Medulla oblongata (tissue), 1 donor: Measurements from ENCODE around the gene ARHGEF2.
A peak's percentile ranks its signal among the peaks of the same experiment; 100 is the strongest.
"Not testable (repeated sequence)": the region's sequence is repeated elsewhere in the genome, so short reads cannot be mapped to it uniquely, and the experiment has no call there.

Source experiments
- DNase-seq: peaks from one replicate; pipeline ENCODE4 v3.0.0-alpha.2; 2015; ENCODE audit errors: extremely low spot score

The ARHGEF2 gene

GRCh38 chr1:155990005-155990739, 11.8 kb upstream of the ARHGEF2 start:
- peak; percentile 82 for DNase-seq

DNA sequence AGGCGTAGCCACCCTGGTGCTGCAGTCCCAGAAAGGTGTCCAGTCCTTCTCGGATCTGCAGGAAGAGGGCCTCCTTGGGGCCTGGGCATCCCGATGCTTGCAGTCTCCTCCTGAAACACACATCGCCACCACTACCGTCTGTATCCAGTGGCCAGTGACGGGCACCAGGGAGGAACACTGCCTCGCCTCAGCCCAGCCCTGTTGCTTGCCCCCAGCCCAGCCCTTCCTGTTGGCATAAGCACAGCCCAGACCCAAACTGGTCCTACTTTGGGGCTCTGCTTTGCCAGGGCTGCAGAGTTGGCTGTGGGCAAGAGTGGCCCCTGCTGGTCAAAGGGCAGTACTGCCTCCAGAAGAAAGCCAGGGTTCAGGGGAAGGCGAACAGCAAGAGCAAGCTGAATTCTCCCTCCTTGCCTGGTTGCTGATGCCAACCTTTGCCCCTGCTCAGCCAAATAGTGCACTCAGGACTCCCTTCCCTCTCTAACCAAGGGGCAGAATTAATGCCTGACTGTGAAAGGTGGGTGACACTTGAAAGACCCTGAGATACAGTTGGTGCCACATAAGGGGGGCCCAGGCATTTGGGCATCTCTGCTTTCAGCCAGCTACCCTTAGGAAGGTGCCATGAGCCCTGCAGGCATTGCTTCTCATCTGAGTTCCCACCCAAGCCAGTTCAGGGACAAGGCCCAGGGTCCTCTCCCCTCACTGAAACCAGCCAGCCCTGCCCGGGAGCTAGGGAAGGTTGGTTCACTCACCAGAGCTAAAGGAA, 11.1 kb upstream of the ARHGEF2 start:
- DNase-seq, result peak; percentile 89

GRCh38 chr1:155984903-155985645, 6.7 kb upstream of the ARHGEF2 start:
- DNase-seq, result not testable (repeated sequence)

DNA sequence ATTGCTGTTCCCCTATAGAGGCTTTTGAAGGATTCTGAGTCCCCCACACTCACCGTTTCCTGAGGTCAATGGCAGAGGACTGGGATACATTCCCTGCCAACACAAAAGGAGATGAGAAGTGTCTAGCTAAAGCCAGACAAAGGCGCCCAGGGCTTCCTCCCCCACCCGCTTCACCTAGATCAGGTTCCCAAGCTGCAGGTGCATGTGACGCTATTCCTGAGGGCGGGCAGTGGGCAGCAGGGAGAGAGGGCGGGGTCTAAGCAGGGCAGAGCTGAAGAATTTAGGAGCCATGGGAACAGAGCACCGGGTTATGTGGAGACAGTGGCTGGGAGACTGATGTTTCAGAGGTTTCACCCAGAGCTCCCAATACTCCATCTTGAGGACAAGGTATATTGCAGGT, 6.0 kb upstream of the ARHGEF2 start:
- no peak for DNase-seq

DNA sequence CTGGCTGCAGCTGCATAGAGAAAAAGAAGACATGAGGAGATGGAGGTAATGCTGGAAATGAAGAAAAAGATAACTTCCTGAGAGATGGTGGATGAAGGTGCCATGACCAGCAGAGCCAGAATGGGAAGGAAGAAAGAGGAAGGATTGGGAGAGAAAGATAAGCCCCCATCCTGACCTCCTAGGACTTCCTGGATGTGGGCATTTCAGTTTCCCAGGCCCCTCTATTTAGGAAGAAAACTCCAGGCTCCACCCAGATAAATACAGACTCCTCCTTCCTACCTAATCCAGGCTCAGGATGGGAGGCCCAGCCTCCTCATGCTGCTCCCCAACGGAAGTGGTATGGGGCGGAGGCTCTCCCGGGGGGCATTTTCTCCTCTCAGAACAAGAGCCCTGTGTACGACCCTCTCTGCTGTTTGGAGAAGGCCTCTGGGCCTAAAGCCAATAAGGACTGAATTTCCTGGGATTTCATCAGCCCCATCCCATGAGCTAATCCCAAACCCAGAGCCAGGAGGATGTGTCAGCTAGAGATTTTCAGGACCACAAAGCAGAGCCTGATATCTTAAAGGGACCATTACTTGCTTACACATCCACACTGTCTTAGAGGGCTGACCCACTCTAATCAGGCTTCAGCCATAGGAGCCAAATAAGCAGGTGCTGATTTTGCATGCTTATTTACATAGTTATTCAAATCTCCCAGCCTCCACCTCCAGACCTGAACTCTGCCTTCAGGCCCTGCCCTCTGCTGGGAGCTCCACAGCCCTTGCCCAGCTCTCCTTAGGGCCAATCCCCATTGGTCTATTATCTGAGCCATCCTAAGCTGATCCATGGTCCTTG, 5.1 kb upstream of the ARHGEF2 start:
- no peak for DNase-seq

GRCh38 chr1:155982106-155982505, 3.8 kb upstream of the ARHGEF2 start:
- no peak for DNase-seq

DNA sequence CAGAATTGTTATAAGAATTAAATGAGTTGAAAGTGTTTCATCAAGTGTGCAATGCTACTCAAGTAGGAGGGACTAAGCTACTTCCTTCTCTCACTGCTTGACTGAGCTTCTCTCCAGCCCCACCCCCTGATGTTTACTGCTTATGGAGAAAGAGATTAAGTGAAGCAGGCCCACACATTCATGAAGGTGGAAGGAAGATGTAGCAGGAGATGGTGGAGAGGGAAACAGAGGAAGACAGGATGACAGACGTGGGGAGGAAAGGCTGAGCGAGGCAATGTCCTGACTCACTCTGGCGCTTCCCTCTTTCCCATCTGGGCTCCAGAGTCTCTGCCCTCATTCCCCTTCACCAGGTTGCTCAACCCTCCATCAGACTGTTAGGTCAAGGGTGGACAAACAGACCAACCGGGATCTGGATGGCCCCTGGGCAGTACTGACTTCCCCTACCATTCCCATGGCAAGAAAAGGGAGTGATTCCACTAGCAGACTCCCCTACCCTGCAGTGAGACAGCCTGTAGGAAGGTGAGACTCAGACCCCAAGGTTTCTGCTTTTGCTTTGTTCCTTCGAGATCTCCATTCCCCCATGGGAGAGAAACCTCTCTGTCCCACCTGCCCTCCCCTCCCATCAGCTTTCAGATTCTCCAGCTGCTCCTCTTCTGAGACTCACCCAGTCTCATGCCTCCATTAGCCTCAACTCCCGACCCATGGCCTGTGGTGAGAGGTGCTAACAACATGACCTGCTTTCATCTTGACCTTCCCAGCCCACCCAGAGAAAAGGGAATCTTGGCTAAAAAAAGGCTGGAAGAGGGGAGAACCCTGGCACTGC, 3.1 kb upstream of the ARHGEF2 start:
- no peak for DNase-seq

GRCh38 chr1:155979597-155980343, 1.4 kb upstream of the ARHGEF2 start:
- DNase-seq, result no peak

DNA sequence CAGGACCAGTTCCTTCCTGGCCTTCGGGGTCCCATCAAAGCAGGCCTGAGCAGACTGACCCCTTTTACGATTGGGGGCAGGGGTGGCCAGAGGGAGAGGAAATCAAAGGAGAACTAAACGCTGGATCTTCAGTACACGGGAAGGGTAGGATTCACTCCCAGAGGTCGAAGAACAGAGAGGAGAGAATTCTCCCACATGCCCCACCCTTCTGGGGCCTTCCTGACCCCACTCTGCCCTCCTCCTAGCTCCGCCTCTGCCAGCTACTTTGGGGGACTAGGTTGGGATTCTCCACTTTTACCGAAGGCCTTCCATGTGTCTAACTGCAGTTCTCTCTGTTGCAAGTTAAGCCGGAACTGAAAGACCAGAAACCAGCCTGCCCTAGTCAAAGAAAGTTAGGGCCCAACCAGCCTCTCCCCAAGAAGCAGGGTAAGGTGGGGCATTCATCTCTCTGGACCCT, 654 bp upstream of the ARHGEF2 start:
- peak; percentile 42 for DNase-seq

DNA sequence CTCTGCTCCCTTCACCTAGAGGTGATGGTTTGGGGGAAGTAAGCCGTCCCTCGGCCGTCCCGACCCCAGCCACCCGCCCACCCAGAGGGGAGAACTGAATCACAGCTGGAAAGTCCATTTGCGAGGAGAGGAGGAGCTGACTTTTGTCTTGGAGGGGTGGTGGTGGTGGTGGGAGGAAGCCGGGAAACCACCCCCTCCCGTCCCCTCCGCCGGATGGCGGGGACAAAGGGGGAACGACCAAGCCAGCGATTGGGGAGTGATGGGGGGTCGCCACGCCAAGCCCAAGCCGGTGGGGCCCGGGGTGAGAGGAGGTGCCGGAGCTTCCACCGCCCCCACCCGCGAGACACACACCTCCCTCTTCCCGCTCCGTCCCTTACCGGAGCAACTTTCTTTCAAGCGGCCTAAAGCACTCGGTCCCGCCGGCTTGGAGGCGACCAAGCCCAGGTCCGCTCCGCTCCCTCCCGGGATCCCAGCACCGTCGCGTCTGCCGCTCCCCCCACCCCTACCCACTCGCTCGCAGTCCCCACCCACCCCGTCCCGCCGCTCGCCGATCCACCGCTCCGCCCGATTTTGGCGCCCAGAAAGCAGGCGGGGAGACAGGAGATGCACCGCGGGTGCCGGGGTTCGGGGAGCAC, 540 bp downstream of the ARHGEF2 start:
- no peak for DNase-seq

DNA sequence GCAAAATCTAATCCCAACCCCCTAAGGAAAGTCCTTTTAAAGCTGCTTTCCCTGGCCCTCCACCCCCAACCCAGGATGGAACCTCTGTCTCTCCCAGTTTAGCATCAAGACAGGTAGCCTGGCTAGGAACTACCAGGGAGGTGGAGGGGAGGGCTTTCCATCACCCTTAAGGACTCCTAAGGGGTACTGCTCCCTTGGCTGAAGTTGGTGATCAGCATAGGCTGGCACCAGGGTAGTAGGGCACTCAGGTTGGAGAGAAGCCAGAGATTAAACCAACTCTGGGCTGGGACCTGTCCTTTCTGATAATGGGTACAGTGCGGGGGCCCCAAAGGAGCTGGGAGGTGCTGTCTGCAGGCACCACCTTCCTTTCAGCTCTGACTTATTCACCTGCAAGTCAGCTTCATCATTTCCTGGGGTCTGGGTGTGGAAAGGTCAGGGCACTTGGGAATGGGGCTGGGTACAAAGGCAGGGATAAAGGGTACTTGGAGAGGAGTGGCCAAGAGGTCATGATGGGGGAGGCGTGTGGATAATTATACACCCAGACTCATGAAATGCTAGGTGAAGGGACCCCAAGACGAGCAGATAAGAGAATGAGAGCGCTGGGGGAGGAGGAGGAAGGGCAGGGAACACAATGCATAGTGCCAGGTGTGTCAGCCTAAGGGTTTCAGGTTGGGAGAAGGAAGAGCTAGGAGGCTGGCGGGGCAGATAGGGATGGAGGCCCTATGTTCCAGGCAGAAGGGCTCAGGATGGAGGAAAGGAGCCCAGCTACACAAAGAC, 1.2 kb downstream of the ARHGEF2 start:
- peak; percentile 9 for DNase-seq

DNA sequence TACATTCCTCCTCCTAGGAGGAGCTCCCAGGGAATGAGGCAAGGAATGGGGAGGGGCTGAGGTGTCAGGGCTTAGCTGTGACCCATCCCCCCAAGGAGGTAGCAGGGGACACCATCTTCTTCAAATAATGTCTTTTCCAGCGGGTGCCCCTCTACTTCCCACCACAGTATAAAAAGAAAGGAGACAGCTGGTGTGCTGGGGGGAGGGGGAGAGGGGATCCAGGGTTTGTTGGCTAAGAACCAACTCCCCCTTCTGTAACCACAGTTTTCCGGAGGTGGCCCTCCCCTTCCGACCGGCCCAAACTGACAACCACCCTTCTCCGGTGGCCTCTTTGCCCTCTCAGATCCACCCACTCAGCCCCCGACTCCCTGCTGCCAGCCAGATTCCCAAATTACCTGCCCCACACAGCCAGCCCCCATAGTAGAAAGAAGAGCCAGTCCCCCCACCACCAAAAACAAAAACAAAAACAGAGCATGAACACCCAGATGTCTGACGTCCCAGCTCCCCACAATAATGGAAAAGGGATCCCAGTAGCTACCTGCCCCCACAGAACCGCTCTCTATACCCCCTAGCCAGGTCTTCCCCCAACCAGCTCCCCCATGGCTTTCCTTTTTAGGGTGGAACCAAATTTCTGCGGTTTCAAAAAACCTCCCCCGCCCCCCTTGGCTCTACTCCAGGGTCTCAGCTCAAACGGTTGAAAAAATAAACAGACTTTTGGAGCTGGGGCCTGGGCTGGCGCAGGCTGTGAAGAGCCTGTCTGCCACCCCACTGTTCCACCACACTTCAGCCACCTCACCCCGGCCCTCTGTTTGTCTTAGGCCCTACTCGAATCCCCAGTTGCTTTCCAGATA, 2.1 kb downstream of the ARHGEF2 start:
- peak; percentile 54 for DNase-seq

DNA sequence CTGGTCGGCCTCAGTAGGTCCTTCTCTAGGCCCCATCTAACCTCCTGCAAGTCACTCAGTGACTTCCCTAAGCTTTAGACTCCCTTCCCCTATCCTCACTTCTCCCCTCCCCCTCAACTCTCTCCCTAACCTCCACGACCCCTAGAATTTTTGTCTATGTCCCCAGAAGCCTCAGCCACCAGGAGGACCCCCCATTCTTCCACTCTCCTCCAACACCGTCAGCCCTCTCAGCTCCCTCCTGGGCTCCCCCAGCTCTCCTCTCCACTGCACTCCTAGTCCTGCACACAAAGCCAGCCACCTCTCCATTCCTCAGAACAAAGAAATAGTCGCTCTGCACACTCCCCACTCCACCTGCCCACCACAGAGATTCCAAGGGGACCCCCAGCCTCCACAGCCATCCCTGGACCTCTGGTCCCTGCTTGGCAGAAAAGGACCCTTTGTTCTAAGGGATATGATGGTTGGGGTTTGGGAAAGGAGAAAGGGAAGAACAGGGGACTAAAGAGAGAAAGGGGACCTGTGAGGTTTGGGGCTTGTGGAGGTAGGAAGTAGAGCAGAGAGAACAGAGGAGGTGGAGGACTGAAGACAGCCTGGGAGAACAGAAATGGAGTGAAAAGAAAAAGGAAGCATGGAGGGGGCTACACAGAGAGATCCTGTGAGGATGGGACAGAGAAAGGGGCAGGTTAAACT, 2.8 kb downstream of the ARHGEF2 start:
- DNase-seq, result no peak

GRCh38 chr1:155974208-155975115, 3.9 kb downstream of the ARHGEF2 start:
- peak; percentile 93 for DNase-seq

DNA sequence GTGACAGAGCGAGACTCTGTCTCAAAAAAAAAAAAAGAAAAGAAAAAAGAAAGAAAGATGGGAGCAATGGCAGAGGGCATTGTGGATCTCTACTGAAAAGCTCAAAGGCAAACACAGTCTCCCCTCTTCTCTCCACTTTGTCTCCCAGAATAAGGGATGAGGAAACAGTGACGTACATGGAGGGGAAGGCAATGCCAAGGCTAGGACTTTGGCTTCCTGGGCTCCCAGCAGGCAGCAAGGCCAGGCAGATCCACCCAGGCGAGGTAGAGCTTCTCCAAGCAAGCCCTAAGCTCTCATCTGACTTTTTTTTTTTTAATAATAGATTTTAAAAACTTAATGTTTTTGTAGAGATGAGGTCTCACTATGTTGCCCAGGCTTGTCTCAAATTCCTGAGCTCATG, 4.6 kb downstream of the ARHGEF2 start:
- DNase-seq, result no peak
